Heart left ventricle (tissue), 13 donors: Measurements from ENCODE around the gene CEP44.

Experiments
- POLR2A ChIP-seq, 2 donors: fragments of 450-650 bp; IDR thresholded peaks; one replicate each; pipeline ENCODE4 v1.6.1; 2017; ENCODE audit warnings: antibody characterized with exemption in 2 of 2, mild to moderate bottlenecking in 2 of 2, moderate library complexity in 2 of 2
- TF ChIP-seq, protein P1 (sequence below), 12 donors: fragments of 200-600 bp; sonication (generic) in 4 of 12; IDR thresholded peaks; one replicate each; pipeline versions ENCODE4 v1.5.0 to v1.8.0; 2018 to 2022; ENCODE audit warnings: antibody characterized with exemption in 12 of 12, mild to moderate bottlenecking in 5 of 12
- donor health status: ischemic (EF 13 %, LVEDD 7.1; RV severe dilation, severe dysfunction).
- donor health status: DM: no; HTN: yes; CAD: no.
- donor health status: DM: no; HTN: no; CAD: no.
- donor health status: ischemic (EF 25% LVEDD 6.9; RV normal size, moderate dysfunction).
- donor health status: ischemic (EF 25% LVEDD 5.7; RV mildly dilated, moderate dysfunction).
- donor health status: ischemic (EF 35%, LVEDD 5.7; RV mildly dilated, moderate dysfunction).
- donor health status: nonischemic (EF 11% LVEDD 7.7; RV severe dilation, severe dysfunction).
- donor health status: DM: yes; HTN: yes; CAD: no.
- donor health status: PGD.
- donor health status: ischemic (EF 29% LVEDD 5.4; RV normal size, mild dysfunction).
- donor health status: nonischemic (EF 23%, LVEDD 6.1; RV moderate dilation, normal function).

DNA sequence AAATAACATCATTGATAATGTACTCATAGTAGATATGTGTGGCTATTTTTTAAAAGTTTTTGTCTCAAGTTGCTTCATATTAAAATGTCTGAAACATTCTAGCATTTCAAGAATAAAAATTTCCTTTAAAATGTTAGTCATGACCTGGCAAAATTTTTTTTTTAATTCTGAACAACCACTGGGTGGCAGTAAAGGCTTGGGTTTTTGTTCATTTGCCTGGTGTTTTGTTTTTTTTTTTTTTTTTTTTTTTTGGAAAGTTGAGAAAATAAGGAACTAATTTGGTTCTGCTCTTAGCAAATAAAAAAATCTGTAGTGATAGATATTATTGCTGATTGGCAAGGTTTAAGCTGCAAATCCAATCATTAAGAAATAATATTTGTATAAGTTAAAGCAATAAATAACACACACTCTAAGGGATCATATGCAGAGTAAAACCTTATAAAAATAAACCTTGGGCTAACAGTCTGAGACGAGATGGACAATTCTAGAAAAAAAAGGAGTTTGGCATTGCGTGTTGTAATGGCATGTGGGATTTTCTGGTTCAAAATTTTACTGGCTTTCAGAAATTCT is 81.4 kb downstream of the CEP44 start:
- TF ChIP-seq, protein P1, sequence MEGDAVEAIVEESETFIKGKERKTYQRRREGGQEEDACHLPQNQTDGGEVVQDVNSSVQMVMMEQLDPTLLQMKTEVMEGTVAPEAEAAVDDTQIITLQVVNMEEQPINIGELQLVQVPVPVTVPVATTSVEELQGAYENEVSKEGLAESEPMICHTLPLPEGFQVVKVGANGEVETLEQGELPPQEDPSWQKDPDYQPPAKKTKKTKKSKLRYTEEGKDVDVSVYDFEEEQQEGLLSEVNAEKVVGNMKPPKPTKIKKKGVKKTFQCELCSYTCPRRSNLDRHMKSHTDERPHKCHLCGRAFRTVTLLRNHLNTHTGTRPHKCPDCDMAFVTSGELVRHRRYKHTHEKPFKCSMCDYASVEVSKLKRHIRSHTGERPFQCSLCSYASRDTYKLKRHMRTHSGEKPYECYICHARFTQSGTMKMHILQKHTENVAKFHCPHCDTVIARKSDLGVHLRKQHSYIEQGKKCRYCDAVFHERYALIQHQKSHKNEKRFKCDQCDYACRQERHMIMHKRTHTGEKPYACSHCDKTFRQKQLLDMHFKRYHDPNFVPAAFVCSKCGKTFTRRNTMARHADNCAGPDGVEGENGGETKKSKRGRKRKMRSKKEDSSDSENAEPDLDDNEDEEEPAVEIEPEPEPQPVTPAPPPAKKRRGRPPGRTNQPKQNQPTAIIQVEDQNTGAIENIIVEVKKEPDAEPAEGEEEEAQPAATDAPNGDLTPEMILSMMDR (IDR thresholded peaks at IDR 0.05), result peak; percentile 30 to 67 (median 48)
- no peak for TF ChIP-seq POLR2A (IDR thresholded peaks at IDR 0.05)
